CD1c-positive myeloid dendritic cell (primary cell): ENCODE measurements around the gene CHST4.
A peak's percentile ranks its signal among the peaks of the same experiment; 100 is the strongest.
"Not testable (repeated sequence)": the region's sequence is repeated elsewhere in the genome, so short reads cannot be mapped to it uniquely, and the experiment has no call there.

ENCODE experiments used
- DNase-seq: peaks from one replicate; pipeline ENCODE4 v3.0.0-alpha.2; 2016; ENCODE audit errors: extremely low spot score

Gene CHST4

GRCh38 chr16:71526111-71526631 lies at the start of gene CHST4:
Gene CHST4, plus strand, starts transcription at chr16:71526426. Its CDS starts 10,252 bp downstream, at chr16:71536678.
- DNase-seq = no peak

DNA sequence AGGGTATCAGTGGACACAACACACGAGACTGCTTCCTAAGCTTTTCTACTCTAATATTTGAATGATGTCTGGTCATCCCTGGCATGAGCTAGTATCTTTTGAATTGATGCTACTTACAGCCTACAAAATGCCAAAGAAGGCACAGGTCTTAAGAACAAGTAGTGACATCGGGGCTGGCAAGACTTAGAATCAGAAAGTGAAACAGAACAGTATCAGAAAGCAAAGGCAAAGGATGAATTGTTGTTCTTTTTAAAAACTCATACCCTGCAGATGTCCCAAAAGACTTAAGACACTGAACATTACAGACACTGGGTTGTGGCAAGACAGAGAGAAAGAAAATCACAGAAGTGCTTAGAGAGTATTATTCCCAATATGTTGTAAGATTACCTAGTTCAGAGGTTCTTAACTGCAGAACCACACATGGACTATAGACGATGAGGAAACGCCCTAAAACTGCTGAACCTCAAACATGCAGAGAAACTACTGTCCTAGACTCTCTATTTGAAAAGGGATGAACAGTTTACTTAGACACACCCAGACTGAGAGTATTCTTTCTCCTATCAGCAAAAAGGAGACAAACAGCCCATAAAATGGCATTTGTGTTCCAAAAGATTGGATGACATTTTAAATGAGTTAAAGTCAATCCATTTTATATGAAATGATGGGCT lies 49.6 kb upstream of the CHST4 start:
- no peak for DNase-seq

DNA sequence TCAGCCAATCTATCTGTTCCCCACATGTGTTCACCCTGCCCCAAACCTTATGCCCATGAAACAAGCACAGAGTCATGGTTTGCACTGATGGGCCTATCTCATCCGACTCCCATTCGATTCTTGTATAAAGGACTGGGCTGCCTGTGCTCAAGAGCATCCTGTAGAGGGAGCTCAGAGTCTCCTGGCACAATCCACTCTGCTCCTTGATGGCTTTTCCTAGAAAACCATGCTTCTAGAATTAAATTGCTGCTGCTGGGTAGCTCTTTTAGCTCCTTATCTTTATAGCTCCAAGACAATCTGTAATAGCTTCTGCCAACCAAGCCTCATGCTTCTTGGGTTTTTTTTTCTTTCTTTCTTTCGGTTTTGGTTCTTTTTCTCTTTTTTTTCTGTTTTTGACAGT lies 46.8 kb upstream of the CHST4 start:
- no peak for DNase-seq

DNA sequence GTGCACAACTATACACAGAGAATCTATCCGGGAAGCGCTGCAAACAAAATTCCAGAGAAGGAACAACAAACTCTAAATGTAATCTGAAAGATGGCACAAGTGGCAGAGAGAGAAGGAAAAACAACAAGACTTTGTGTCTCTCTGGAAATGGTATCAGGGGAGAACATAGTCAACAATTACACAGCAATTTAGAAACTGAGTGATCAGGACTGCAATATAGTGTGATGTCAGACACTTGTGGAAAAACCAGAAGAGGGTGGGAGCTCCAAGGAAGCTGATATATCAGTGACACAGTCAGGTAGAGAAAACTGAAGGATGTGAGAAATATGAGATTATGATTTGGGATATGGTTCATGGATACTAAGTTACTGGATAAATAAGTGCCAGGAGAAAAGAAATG lies 45.3 kb upstream of the CHST4 start:
- DNase-seq = no peak

DNA sequence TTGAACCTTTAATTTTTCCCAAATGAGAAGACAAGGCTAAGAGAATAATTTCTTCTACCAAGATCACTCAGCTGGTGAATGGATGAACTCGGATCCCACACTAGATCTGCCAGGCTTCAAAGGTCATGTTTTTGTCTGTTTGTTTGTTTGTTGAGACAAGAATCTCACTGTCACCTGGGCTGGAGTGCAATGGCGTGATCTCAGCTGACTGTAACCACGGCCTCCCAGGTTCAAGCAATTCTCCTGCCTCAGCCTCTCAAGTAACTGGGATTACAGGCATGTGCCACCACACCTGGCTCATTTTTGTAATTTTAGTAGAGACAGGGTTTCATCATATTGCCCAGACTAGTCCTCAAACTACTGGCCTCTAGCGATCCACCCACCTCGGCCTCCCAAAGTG lies 43.7 kb upstream of the CHST4 start:
- no peak for DNase-seq

DNA sequence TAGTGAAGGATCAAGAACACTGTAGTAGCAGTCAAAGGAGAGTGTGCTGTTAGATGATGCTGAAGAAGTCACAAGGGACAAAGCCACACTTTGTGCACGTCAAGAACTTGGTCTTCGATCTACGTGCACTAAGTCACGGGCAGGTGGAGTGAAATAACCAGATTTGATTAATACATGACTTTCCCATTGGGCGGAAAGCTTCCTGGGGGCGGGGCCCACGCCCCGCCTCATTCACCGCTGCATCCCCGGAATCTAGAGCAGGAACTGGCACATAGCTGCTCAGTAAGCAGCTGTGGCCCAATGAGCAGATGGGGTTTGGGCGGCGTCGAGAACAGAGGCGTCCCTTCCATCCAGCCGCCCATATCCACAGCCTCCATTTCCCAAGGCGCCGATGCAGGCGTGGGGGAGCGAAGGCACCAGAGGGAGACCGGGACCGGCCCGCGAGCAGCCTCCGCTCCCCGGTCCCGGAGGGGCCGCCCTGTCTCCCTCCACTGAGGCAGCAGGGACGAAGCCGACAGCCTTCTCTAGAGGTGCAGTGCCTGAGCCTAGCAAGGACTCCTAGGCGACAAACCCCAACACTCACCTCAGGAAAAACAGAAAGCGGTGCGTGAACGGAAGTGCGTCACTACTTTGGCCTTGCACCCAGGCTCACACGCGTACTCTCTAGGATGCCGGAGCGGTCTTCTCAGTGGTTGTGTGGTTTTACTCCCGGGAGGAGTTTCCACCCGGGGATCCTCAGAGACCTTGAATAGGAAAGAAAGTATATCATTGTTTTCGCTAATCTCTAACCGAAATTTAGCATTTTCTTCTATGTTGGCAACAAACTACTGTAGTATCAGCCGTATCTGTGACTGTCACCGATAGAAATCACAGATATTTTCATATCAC lies 42.0 kb upstream of the CHST4 start:
- DNase-seq = peak; percentile 87

- no peak for DNase-seq
Observed at GRCh38 chr16:71489122-71489521, 37.1 kb upstream of the CHST4 start, which contains the start of gene ZNF19. Gene ZNF19, minus strand, starts transcription at chr16:71489324. Its CDS starts 7,210 bp downstream, at chr16:71482114.

GRCh38 chr16:71490361-71490760 lies 35.9 kb upstream of the CHST4 start:
- no peak for DNase-seq

GRCh38 chr16:71491054-71491453 lies 35.2 kb upstream of the CHST4 start:
- no peak for DNase-seq

DNA sequence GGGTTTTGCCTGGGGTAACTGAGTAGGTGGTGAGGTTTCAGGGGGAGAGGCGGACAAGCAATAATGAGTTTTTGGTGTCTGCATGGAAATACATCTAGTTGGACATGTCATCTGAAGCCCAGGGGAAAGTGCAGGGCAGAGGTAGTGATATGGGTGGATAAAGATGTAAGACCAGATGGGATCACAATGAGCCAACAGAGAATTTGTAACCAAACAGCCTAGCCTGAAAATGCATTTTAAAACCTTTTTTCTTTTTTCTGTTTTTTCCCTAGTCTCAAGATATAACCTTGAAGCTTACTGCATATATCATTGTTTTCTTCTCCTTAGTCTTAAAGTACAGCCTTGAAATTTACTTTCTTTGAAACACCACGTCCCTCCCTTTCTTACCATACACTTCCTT lies 33.4 kb upstream of the CHST4 start:
- no peak for DNase-seq

DNA sequence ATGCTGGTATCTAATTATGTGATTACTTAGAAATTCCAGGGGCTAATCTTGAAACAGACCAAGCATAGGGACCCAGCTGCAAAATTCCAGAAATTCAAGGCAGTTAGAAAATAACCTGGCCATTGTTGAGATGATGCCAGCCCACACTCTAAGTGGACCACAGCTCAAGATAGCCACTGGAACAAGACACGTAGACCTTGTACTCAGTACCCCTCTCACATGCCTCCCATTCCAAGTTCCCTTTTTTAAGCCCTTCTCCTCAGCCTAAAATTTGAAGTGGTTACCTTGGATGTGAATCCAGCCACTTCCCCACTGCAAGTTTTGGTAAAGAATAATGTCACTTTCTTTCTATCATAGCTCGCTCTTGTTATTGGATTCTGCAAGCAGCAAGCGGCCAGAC lies 33.0 kb upstream of the CHST4 start:
- no peak for DNase-seq

DNA sequence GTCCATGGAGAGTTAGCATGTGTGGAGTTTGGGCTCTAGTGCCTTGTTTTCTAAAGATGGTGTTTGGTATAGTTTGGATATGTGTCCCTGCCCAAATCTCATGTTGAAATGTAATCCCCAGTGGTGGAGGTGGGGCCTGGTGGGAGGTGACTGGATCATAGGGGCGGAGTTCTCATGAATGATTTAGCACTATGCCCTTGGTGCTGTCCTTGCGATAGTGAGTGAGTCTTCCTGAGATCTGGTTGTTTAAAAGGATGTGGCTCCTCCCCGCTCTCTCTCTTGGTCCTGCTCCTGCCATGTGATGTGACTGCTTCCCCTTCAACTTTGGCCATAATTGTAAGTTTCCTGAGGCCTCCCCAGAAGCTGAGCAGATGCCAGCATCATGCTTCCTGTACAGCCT lies 28.2 kb upstream of the CHST4 start:
- DNase-seq = no peak

- DNase-seq = peak; percentile 62
Observed at GRCh38 chr16:71499775-71500364, 26.4 kb upstream of the CHST4 start.

- no peak for DNase-seq
Observed at GRCh38 chr16:71500964-71501363, 25.3 kb upstream of the CHST4 start.

GRCh38 chr16:71501547-71501946 lies 24.7 kb upstream of the CHST4 start:
- no peak for DNase-seq

DNA sequence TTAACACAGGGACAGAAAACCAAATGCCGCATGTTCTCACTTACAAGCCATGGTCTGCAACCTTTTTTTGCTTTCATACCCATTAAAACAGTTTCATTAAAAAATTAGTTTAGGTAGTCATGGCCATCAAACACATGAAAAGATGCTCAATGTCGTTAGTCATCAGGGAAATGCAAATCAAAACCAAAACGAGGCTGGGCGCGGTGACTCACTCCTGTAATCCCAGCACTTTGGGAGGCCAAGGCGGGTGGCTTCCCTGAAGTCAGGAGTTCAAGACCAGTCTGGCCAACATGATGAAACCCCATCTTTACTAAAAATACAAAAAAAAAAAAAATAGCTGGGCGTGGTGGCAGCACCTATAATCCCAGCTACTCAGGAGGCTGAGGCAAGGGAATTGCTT lies 22.2 kb upstream of the CHST4 start:
- DNase-seq = not testable (repeated sequence)

- DNase-seq = no peak
Observed at GRCh38 chr16:71504901-71505300, 21.3 kb upstream of the CHST4 start.

- no peak for DNase-seq
Observed at GRCh38 chr16:71507061-71507460, 19.2 kb upstream of the CHST4 start.

- DNase-seq = no peak
Observed at GRCh38 chr16:71513302-71513701, 12.9 kb upstream of the CHST4 start.

DNA sequence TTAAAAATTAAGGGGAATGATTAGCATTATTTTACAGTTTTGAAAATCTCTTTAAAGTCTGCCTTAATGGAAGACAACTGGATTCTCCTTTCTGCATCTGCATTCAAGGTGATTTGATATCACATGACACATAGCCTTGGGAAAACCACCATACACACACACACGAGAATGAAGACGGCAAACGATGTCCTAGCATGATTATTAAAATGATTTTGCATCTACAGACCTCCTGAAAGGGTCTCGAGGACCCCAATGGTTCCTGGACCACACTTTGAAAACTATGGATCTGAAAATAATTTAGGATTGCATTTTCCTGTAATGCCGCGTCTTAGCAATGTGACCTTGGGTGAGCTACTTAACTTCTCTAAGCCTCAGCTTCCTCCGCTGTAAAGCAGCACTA lies 11.8 kb upstream of the CHST4 start:
- no peak for DNase-seq

GRCh38 chr16:71515026-71515425 lies 11.2 kb upstream of the CHST4 start:
- DNase-seq = no peak

- no peak for DNase-seq
Observed at GRCh38 chr16:71520550-71520949, 5.7 kb upstream of the CHST4 start.
